GM18511 (cell line): Measurements from ENCODE around the gene SRGAP1.
"Not testable (repeated sequence)": the region's sequence is repeated elsewhere in the genome, so short reads cannot be mapped to it uniquely, and the experiment has no call there.

Source experiments
- ATAC-seq: cut with Tn5 transposase; IDR thresholded peaks from one replicate; pipeline ENCODE4 v1.9.1; 2021; ENCODE audit warnings: mild to moderate bottlenecking, moderate library complexity; ENCODE audit not compliant: unreplicated experiment

The SRGAP1 gene

GRCh38 chr12:64099397-64099796 is 254.9 kb downstream of the SRGAP1 start:
- ATAC-seq = no peak

DNA sequence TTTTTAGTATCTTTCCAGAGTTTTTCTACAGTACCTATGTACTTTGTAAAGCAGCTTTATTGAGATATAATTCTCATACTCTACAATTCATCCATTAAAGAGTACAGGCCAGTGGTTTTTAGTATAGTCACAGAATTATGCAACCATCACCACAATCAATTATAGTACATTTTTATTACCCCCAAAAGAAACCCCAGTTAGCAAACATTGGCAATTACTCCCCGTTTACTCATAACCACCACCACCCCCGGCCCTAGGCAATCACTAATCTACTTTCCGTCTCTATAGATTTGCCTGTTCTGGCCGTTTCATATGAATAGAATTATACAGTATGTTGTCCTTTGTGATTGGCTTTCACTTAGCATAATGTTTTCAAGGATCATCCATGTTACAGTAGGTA is 257.8 kb downstream of the SRGAP1 start:
- no peak for ATAC-seq

DNA sequence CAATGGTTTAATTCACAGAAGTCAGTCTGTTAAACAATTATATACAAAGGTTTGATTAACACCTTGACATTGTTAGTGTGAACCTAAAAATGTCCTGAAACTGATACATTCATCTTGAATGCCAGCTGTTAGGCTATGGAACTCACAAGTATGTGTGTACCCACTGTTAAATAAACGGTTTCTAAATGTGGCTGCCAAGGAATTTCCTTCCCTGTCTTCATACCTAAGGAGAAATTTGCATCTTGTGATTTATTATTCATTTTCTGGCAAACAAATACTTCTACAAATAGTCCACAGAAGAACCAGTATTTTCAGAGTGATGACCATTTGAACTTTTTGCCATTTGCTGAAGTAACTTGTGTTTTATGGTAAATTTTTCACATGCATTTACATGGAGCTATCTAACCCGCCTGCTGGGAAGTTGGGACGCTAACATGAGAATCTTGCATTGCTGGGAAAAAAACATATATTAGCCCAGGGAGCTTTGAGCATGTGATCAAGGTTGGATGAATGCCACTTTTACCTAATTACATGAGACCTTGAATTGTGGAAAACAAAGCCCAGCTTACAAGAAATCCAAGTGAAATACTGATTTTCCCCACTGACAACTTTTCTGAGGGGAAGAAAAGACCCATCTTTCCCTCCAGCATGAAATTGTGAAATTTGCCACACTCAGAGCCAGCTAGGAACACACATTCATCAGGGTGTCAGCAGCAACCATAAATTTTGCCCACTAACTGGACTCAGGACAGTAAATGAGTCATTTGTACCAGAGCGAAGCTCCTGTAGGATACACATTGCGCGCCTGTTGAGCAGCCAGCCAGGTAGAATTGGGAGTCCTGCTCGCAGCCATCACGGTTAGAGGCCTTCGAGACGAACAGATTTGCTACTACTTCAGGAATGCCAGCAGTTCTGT is 259.6 kb downstream of the SRGAP1 start:
- ATAC-seq = no peak

- ATAC-seq = no peak
Measured at GRCh38 chr12:64105026-64105425, 260.5 kb downstream of the SRGAP1 start.

DNA sequence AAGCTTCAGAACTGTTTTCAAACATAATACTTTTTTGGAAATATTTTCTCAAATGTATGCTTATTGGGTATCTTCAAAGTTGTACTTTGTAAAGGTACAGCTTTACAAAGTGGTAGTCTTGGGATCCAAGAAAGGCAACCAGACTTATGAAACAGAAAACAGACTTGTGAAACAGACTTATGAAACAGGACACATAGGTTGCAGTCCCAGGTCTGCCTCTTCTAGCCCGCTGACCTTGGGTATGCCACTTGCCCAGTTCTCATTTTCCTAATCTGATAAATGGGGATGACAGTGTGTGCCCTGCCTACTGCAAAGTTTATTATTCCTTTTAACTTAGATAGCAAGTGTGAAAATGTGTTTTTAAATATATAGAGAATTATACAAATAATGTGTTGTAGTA is 263.3 kb downstream of the SRGAP1 start:
- ATAC-seq = no peak

GRCh38 chr12:64109706-64110105 is 265.2 kb downstream of the SRGAP1 start:
- no peak for ATAC-seq

- no peak for ATAC-seq
Measured at GRCh38 chr12:64110864-64111263, 266.4 kb downstream of the SRGAP1 start.

DNA sequence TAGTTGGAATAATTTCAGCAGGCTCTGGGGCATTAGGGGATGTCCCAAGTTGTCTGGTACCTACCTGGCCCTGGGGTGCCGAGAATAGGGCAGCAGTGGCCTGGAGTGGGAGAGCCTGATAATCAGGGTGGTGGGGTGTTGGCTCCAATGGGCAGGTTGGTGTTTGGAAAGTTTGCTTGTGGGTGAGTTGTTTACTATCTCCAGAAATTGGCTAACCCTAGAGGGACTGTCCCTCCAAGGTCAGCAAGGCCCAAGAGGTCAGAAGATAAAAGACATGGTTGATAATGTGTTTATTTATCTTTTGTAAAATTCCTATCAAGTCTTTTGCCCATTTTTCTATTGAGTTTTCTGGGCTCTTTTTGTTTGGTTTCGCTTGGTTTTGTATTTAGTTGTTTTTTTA is 272.5 kb downstream of the SRGAP1 start:
- ATAC-seq = no peak

DNA sequence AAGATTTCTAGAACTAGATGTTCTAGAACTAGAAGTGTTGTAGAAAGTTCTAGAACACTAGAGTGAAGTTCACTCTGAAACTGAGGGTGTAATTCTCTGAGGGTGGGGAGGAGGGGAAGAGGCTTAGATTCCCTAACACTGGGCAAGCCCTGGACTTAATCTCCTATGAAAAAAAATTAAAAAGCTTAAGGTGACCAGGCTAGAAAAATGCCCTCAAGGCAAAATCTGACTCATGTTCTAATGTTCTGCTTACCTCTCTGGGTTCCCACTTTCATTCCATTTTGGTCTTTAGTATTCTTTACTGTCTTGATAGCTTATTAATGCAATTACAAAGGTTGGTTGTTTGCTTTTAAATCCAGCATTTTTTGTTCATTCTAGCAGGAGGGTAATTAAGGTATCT is 276.1 kb downstream of the SRGAP1 start:
- no peak for ATAC-seq

DNA sequence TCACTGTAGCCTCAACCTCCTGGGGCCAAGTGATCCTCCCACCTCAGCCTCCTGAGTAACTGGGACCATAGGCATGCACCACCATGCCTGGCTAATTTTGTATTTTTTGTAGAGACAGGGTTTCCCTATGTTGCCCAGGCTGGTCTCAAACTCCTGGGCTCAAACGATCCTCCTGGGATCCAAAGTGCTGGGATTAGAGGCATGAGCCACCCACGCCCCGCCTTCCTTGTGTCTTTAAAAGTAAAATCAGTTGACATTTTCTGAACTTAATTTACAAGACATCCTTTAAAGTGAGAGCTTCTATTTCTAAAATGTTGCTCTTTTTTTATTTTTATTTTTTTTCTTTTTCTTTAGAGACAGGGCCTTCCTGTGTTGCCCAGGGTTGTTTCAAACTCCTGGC is 276.6 kb downstream of the SRGAP1 start:
- ATAC-seq = not testable (repeated sequence)

DNA sequence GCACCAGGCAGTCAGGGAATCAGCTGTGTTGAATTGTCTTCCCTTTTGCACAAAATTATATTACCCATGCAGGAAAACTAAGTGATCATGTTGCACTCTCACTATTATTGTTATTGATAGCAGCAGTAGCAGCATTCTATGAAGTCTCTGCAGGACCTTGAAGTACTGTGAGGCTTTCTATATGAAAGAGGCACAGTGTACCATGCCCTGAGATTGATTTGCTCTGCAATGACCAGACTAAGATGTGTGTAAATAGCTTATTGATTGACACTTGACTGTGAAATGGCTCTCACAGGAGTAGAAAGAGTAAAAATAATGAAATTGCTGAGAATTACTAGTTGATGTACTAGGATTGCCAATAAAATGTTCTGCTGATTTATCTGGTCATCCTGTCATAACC is 277.7 kb downstream of the SRGAP1 start:
- ATAC-seq = no peak

- ATAC-seq = no peak
Measured at GRCh38 chr12:64122995-64123394, 278.5 kb downstream of the SRGAP1 start.

DNA sequence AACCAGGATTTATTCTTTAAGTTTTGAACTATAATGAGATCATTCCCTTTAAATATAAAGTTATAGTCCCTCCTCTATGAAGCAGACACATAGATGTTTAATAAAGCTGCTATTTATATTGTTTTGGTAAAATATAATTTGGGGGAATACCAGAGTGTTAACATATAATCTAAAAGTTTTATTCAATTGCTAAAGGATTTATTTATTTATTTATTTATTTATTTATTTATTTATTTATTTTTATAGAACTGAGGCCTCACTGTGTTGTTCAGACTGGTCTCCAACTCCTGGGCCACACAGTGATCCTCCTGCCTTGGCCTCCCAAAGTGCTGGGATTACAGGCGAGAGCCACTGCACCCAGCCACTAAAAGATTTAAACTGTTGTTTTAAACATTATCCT is 278.9 kb downstream of the SRGAP1 start:
- no peak for ATAC-seq

DNA sequence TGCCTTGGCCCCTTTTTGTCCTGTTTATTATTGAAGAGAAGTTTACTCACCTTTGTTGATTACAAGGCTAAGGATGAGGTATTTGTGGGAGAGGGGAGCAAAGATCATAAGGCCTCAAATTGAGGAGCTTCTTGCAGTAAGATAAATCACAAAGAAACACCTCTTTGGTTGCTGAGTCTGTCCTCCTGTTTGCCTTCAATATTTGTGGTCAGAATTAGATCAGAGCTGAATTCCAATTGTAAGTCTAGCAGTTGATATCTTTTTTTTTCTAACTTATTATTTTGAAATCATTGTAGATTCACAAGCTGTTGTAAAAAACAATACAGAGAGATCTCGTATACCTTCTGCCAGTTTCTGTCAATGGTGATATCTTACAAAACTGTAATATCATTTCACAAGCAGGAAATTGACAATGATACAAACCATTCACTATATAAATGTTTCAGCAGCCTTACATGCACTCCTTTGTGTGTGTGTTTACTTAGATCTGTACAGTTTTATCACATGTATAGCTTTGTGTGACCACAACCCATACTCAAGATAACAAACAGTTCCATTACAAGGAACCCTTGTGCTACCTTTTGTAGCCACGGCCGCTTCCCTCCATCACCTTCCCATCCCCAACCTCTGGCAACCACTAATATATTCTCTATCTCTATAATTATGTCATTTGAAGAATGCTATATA is 280.2 kb downstream of the SRGAP1 start:
- no peak for ATAC-seq

DNA sequence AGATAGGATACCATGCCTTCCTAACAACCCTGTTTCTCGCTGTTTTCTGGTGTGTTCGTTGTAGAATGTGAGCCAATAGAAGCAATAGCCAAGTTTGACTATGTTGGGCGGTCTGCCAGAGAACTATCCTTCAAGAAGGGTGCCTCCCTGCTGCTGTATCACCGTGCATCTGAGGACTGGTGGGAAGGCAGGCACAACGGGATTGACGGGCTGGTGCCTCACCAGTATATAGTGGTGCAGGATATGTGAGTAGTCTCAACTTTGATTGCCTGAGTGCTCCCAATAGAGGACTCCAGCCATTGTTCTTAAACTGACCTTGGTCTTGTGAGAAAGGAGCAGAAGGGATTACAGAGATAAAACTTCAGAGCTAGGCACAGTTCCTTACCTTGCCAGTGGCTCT is 281.4 kb downstream of the SRGAP1 start:
- ATAC-seq = no peak

GRCh38 chr12:64127811-64128210 is 283.3 kb downstream of the SRGAP1 start:
- no peak for ATAC-seq

DNA sequence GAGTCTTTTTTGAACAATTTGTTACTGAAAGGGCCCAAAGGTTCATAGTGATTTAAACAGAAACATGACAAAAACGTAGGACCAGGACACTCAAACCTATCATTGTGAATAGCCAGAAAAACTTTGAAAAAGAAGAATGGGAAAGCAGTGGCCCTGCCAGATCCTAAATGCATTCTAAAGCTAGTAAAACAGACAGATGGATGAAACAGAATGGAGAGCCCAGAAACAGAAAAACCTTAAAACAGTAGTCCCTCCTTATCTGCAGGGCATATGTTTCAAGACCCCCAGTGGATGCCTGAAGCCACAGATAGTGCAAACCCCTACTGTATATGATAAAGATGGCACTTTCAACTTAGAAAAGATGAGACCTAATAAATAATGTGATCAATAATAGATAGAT is 283.9 kb downstream of the SRGAP1 start:
- no peak for ATAC-seq

DNA sequence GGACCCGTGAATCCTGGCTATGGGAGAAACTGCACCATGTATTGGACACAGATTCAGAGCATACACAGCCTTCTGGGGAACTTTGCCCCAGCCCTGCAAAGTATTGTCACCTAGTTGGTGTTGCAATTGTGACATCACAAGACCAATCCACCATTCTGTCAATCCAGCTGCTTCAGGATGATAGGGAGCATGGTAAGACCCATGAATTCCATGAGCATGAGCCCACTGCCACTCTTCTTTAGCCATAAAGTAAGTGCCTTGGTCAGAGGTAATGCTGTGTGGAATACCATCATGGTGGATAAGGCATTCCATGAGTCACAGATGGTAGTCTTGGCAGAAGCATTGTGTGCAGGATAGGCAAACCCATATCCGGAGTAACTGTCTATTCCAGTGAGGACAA is 286.0 kb downstream of the SRGAP1 start:
- ATAC-seq = not testable (repeated sequence)

DNA sequence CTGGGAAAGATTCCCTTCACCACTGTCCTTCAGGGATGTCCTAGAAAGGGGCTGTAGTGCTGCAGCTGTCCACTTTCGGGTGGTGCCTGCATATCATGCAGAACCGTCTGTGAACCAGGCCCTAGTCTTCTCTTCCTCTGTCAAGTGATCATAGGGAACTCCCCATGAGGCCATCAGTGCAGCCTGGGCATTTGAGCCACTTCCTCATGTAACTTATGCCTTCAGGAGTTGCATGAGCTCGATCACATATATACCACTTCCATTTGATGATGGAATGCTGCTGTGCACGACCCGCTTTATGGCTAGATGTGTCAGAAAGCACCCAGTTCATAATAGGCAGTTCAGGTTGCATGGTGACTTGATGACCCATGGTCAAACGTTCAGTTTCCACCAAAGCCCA is 287.0 kb downstream of the SRGAP1 start:
- ATAC-seq = not testable (repeated sequence)

DNA sequence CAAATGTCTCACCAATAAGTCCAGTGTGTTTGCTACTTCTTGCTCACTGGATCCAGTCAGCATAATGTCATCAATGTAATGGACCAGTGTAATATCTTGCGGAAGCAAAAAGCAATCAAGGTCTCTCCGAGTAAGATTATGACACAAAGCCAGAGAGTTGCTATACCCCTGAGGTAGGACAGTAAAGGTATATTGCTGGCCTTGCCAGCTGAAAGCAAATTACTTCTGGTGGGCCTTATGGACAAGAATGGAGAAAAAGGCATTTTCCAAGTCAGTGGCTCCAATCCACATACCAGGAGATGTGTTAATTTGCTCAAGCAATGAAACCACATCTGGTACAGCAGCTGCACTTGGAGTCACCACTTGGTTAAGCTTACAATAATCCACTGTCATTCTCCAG is 288.2 kb downstream of the SRGAP1 start:
- ATAC-seq = not testable (repeated sequence)

GRCh38 chr12:64137117-64137516 is 292.6 kb downstream of the SRGAP1 start:
- no peak for ATAC-seq

- ATAC-seq = no peak
Measured at GRCh38 chr12:64139021-64139420, 294.5 kb downstream of the SRGAP1 start.
